H9 (cell line): ENCODE measurements around the gene PLCL1. TPM values are rescaled to one million over a fixed set of nuclear protein-coding genes. Genes with fewer than 3 reads are reported as not detected.

Experiments
- DNase-seq: peaks from one replicate; pipeline ENCODE4 v3.0.0-alpha.2; 2017
- H2AFZ ChIP-seq: one replicate; pipeline ENCODE4 v1.6.1; 2013; ENCODE audit warnings: mild to moderate bottlenecking, low read length, control low read depth, moderate library complexity
- H2AK5ac ChIP-seq: 2 replicates; pipeline ENCODE4 v1.6.1; 2013; ENCODE audit warnings: low read length, control low read depth, mixed read lengths; ENCODE audit not compliant: insufficient read length
- H2BK120ac ChIP-seq: one replicate; pipeline ENCODE4 v1.6.1; 2013; ENCODE audit warnings: low read depth, mild to moderate bottlenecking, low read length, control low read depth, inconsistent platforms; ENCODE audit not compliant: poor library complexity, severe bottlenecking
- H2BK12ac ChIP-seq: 2 replicates; pipeline ENCODE4 v1.6.1; 2013; ENCODE audit warnings: low read length, control low read depth, mixed read lengths, low read depth; ENCODE audit not compliant: insufficient read length
- H2BK15ac ChIP-seq: 2 replicates; pipeline ENCODE4 v1.6.1; 2013; ENCODE audit warnings: low read depth, low read length, control low read depth
- H2BK20ac ChIP-seq: one replicate; pipeline ENCODE4 v1.6.1; 2013; ENCODE audit warnings: low read depth, mild to moderate bottlenecking, low read length, control low read depth, inconsistent platforms; ENCODE audit not compliant: poor library complexity, severe bottlenecking
- H2BK5ac ChIP-seq: 2 replicates; pipeline ENCODE4 v1.6.1; 2013; ENCODE audit warnings: low read length, control low read depth, mixed read lengths; ENCODE audit not compliant: insufficient read length
- H3K14ac ChIP-seq: 2 replicates; pipeline ENCODE4 v1.6.1; 2013; ENCODE audit warnings: low read length, control low read depth; ENCODE audit not compliant: insufficient read depth
- H3K18ac ChIP-seq: 2 replicates; pipeline ENCODE4 v1.6.1; 2013; ENCODE audit warnings: low read depth, mild to moderate bottlenecking, mixed read lengths, low read length, control low read depth; ENCODE audit not compliant: insufficient read length
- H3K23ac ChIP-seq: 2 replicates; pipeline ENCODE4 v1.6.1; 2013; ENCODE audit warnings: low read length, control low read depth, mixed read lengths, low read depth; ENCODE audit not compliant: insufficient read length
- H3K23me2 ChIP-seq: 2 replicates; pipeline ENCODE4 v1.6.1; 2013; ENCODE audit warnings: low read depth, mild to moderate bottlenecking, mixed read lengths, low read length, control low read depth; ENCODE audit not compliant: insufficient read length, poor library complexity, severe bottlenecking
- H3K27ac ChIP-seq: 2 replicates; pipeline ENCODE4 v1.5.1; 2013; ENCODE audit warnings: low read length, control low read depth, mixed read lengths, low read depth; ENCODE audit not compliant: insufficient read length
- H3K27me3 ChIP-seq: 2 replicates; pipeline ENCODE4 v1.6.1; 2013; ENCODE audit warnings: low read length, control low read depth, inconsistent platforms; ENCODE audit not compliant: insufficient read depth
- H3K4ac ChIP-seq: 2 replicates; pipeline ENCODE4 v1.6.1; 2013; ENCODE audit warnings: low read depth, mild to moderate bottlenecking, control low read depth, inconsistent platforms, low read length, moderate library complexity
- H3K4me1 ChIP-seq: 2 replicates; pipeline ENCODE4 v1.6.1; 2013; ENCODE audit warnings: low read length, control low read depth, inconsistent platforms; ENCODE audit not compliant: insufficient read depth
- H3K4me2 ChIP-seq: 2 replicates; pipeline ENCODE4 v1.6.1; 2013; ENCODE audit warnings: low read length, control low read depth, mixed read lengths; ENCODE audit not compliant: insufficient read length, insufficient read depth
- H3K56ac ChIP-seq: 2 replicates; pipeline ENCODE4 v1.6.1; 2013; ENCODE audit warnings: low read depth, mild to moderate bottlenecking, mixed read lengths, low read length, control low read depth; ENCODE audit not compliant: insufficient read length
- H3K79me1 ChIP-seq: 2 replicates; pipeline ENCODE4 v1.6.1; 2013; ENCODE audit warnings: low read depth, mild to moderate bottlenecking, moderate library complexity, low read length, control low read depth, inconsistent platforms; ENCODE audit not compliant: insufficient read depth, poor library complexity, severe bottlenecking
- H3K79me2 ChIP-seq: 2 replicates; pipeline ENCODE4 v1.6.1; 2013; ENCODE audit warnings: low read length, control low read depth, inconsistent platforms; ENCODE audit not compliant: insufficient read depth
- H3K9ac ChIP-seq: 2 replicates; pipeline ENCODE4 v1.6.1; 2013; ENCODE audit warnings: low read length, control low read depth, mixed read lengths; ENCODE audit not compliant: insufficient read length; ENCODE audit errors: extremely low read depth
- H3K9me3 ChIP-seq: one replicate; pipeline ENCODE4 v1.6.1; 2013; ENCODE audit warnings: low read depth, low read length, inconsistent platforms; ENCODE audit not compliant: control insufficient read depth
- H3T11ph ChIP-seq: one replicate; pipeline ENCODE4 v1.6.1; 2013; ENCODE audit warnings: mild to moderate bottlenecking, low read length, control low read depth, inconsistent platforms
- H4K20me1 ChIP-seq: one replicate; pipeline ENCODE4 v1.6.1; 2013; ENCODE audit not compliant: control insufficient read depth, insufficient read length, insufficient read depth
- H4K5ac ChIP-seq: 2 replicates; pipeline ENCODE4 v1.6.1; 2013; ENCODE audit warnings: low read depth, mild to moderate bottlenecking, mixed read lengths, low read length, control low read depth; ENCODE audit not compliant: insufficient read length
- H4K8ac ChIP-seq: replicated peaks from 2 replicates; pipeline ENCODE4 v1.6.1; 2013; ENCODE audit warnings: low read length, control low read depth, mixed read lengths, low read depth; ENCODE audit not compliant: insufficient read length
- H4K91ac ChIP-seq: 2 replicates; pipeline ENCODE4 v1.6.1; 2013; ENCODE audit warnings: low read depth, mild to moderate bottlenecking, moderate library complexity, mixed read lengths, low read length, control low read depth; ENCODE audit not compliant: insufficient read length
- H3K27ac Mint-ChIP-seq, 3 experiments: 2 replicates in 2 of 3; 3 replicates in 1 of 3; pipeline ENCODE4 v1.8.0; 2020 to 2021; ENCODE audit warnings: mixed read lengths in 3 of 3, mild to moderate bottlenecking in 1 of 3, moderate library complexity in 1 of 3
- H3K27me3 Mint-ChIP-seq: 2 replicates; pipeline ENCODE4 v1.8.0; 2021; ENCODE audit warnings: low read depth, mild to moderate bottlenecking, moderate library complexity, mixed read lengths
- H3K36me3 Mint-ChIP-seq, 3 experiments: 2 replicates in 2 of 3; 3 replicates in 1 of 3; pipeline ENCODE4 v1.8.0; 2020 to 2021; ENCODE audit warnings: low read depth in 3 of 3, mixed read lengths in 3 of 3; ENCODE audit not compliant: insufficient read depth in 1 of 3
- H3K4me1 Mint-ChIP-seq, 2 experiments: 2 replicates each; pipeline ENCODE4 v1.8.0; 2020; ENCODE audit warnings: mixed read lengths in 2 of 2
- H3K4me3 Mint-ChIP-seq, 2 experiments: 2 replicates in 1 of 2; 3 replicates in 1 of 2; pipeline ENCODE4 v1.8.0; 2020 to 2021; ENCODE audit warnings: mild to moderate bottlenecking in 2 of 2, mixed read lengths in 2 of 2, moderate library complexity in 1 of 2
- H3K9me3 Mint-ChIP-seq, 2 experiments: 2 replicates in 1 of 2; 3 replicates in 1 of 2; pipeline ENCODE4 v1.8.0; 2020; ENCODE audit warnings: mild to moderate bottlenecking in 2 of 2, mixed read lengths in 2 of 2, moderate library complexity in 1 of 2
- CTCF ChIP-seq: fragments of 200-600 bp; sonication (generic); conservative IDR thresholded peaks from 3 replicates; pipeline ENCODE4 v1.8.0; 2021; ENCODE audit warnings: antibody characterized with exemption, mild to moderate bottlenecking
- WGBS: extraction: QIAGEN DNeasy Blood & Tissue Kit; methylation state at CpG from one replicate; pipeline ENCODE4 v1.1.7; 2013; ENCODE audit warnings: missing lambda C conversion rate, low lambda C conversion rate, mixed read lengths; ENCODE audit not compliant: insufficient read length; ENCODE audit errors: extremely low coverage; 5-methylcytosine and 5-hydroxymethylcytosine counted together
- total RNA-seq: library from RNA; stranded (reverse); gene quantifications from 2 replicates; pipeline ENCODE4 v1.2.1, GENCODE V29; 2021

Gene PLCL1
- total RNA-seq, 1 experiment from 2014 or later = 0.04 TPM

- Histone ChIP-seq H3K4me2 (no peak overlapping the region), H2AFZ (no peak overlapping the region), H3K79me1 (no peaks in the 10 kb centered on the region), H2BK12ac (no peak overlapping the region), H3K14ac (no peak overlapping the region), H2BK120ac (no peak overlapping the region), H3K9me3 (no peaks in the 10 kb centered on the region), H3K4me1 (no peaks in the 10 kb centered on the region), H3K23ac (no peak overlapping the region), H2BK20ac (no peak overlapping the region), H3K9ac (no peak overlapping the region), H2BK5ac (no peak overlapping the region), H4K91ac (no peak overlapping the region), H3K4ac (no peak overlapping the region), H3K27ac (no peak overlapping the region), H4K8ac (no peak overlapping the region), H2BK15ac (no peak overlapping the region), H3K56ac (no peak overlapping the region), H3K23me2 (no peaks in the 10 kb centered on the region), H4K5ac (no peak overlapping the region), H3K79me2 (no peaks in the 10 kb centered on the region), H4K20me1 (no peaks in the 10 kb centered on the region), H3K18ac (no peak overlapping the region), H2AK5ac (no peak overlapping the region), H3T11ph (no peak overlapping the region), H3K27me3 (no peaks in the 10 kb centered on the region)
- no peak overlapping the region for H3K27ac Mint-ChIP-seq
- H3K4me1 Mint-ChIP-seq = no peaks in the 10 kb centered on the region
- H3K27me3 Mint-ChIP-seq = peaks cover 2% of the 10 kb centered on the region; the same call in 1 of the 2 replicates
- no peaks in the 10 kb centered on the region for H3K36me3 Mint-ChIP-seq
- no peak for TF ChIP-seq CTCF
- no peaks in the 10 kb centered on the region for H3K9me3 Mint-ChIP-seq
- no CpG with 5 or more reads among the region's 6 CpGs for WGBS
- DNase-seq = no peak
- no peak overlapping the region for H3K4me3 Mint-ChIP-seq
Observed at GRCh38 chr2:198084156-198084555, 279.8 kb downstream of the PLCL1 start.
